IMR-90 (cell line): Measurements from ENCODE around the gene PI16. TPM values are rescaled to one million over a fixed set of nuclear protein-coding genes. Genes with fewer than 3 reads are reported as not detected.
A peak's percentile ranks its signal among the peaks of the same experiment; 100 is the strongest.

ENCODE experiments used
- ATAC-seq: fragments of 200-7000 bp; cut with Tn5 transposase; 2 replicates; pipeline ENCODE4 v1.9.1; 2020; ENCODE audit warnings: low read depth, mild to moderate bottlenecking, moderate library complexity
- BruUV-seq: library from RNA; stranded (reverse); fragments of 400-500 nt; replicated peaks from 2 replicates; lab custom pipeline; 2021; lab: Mats Ljungman, UMichigan
- CTCF ChIA-PET: fragments of 300-600 bp; formaldehyde crosslinking; extraction: SDS; loops from one replicate; lab custom pipeline; 2021; ENCODE audit warnings: antibody characterized with exemption; lab: Yijun Ruan, JAX
- POLR2A ChIA-PET: fragments of 300-600 bp; sonication (Branson Sonifier 250); formaldehyde crosslinking; loops from one replicate; lab custom pipeline; 2022; ENCODE audit warnings: antibody characterized with exemption; ENCODE audit not compliant: unreplicated experiment; lab: Charles Lee
- DNase-seq: peaks from one replicate; pipeline ENCODE4 v3.0.0; 2013
- H2AFZ ChIP-seq: replicated peaks from 2 replicates; pipeline ENCODE3; 2013; ENCODE audit warnings: low read length, mild to moderate bottlenecking; ENCODE audit not compliant: poor library complexity
- H2AK5ac ChIP-seq: 2 replicates; pipeline ENCODE4 v1.6.1; 2013; ENCODE audit warnings: low read depth, low read length, inconsistent platforms
- H2AK9ac ChIP-seq: replicated peaks from 2 replicates; pipeline ENCODE3; 2013; ENCODE audit warnings: mild to moderate bottlenecking, low read depth, low read length, moderate library complexity; ENCODE audit not compliant: poor library complexity
- H2BK120ac ChIP-seq: 2 replicates; pipeline ENCODE4 v1.6.1; 2013; ENCODE audit warnings: low read depth, low read length, inconsistent platforms
- H2BK15ac ChIP-seq: 3 replicates; pipeline ENCODE4 v1.6.1; 2013; ENCODE audit warnings: low read depth, low read length, inconsistent platforms
- H2BK20ac ChIP-seq: 2 replicates; pipeline ENCODE4 v1.6.1; 2013; ENCODE audit warnings: low read depth, mild to moderate bottlenecking, inconsistent platforms, low read length, moderate library complexity
- H2BK5ac ChIP-seq: 2 replicates; pipeline ENCODE4 v1.6.1; 2013; ENCODE audit warnings: mild to moderate bottlenecking, low read depth, low read length, inconsistent platforms; ENCODE audit not compliant: poor library complexity, severe bottlenecking
- H3K14ac ChIP-seq: replicated peaks from 2 replicates; pipeline ENCODE4 v1.6.1; 2013; ENCODE audit warnings: low read depth, low read length, inconsistent platforms
- H3K18ac ChIP-seq: 2 replicates; pipeline ENCODE4 v1.6.1; 2013; ENCODE audit warnings: low read depth, low read length, control low read depth
- H3K23ac ChIP-seq: 2 replicates; pipeline ENCODE4 v1.6.1; 2013; ENCODE audit warnings: low read depth, low read length, inconsistent platforms
- H3K27ac ChIP-seq: 2 replicates; pipeline ENCODE4 v1.5.1; 2013; ENCODE audit warnings: mild to moderate bottlenecking, control low read depth, low read length; ENCODE audit not compliant: insufficient read depth
- H3K27me3 ChIP-seq: 2 replicates; pipeline ENCODE4 v1.6.1; 2013; ENCODE audit warnings: low read length; ENCODE audit not compliant: control insufficient read depth, insufficient read depth
- H3K36me3 ChIP-seq: 2 replicates; pipeline ENCODE4 v1.6.1; 2013; ENCODE audit warnings: low read length, mixed read lengths; ENCODE audit not compliant: control insufficient read depth, insufficient read depth
- H3K4ac ChIP-seq: 2 replicates; pipeline ENCODE4 v1.6.1; 2013; ENCODE audit warnings: low read depth, low read length, inconsistent platforms
- H3K4me1 ChIP-seq: 2 replicates; pipeline ENCODE4 v1.6.1; 2013; ENCODE audit warnings: low read length, mixed read lengths; ENCODE audit not compliant: control insufficient read depth, insufficient read depth
- H3K4me2 ChIP-seq: 2 replicates; pipeline ENCODE4 v1.6.1; 2013; ENCODE audit warnings: low read depth, mild to moderate bottlenecking, control low read depth, low read length, moderate library complexity
- H3K4me3 ChIP-seq: 2 replicates; pipeline ENCODE4 v1.5.1; 2013; ENCODE audit warnings: low read depth, mild to moderate bottlenecking, control low read depth, low read length, moderate library complexity; ENCODE audit not compliant: insufficient read depth
- H3K56ac ChIP-seq: 2 replicates; pipeline ENCODE4 v1.6.1; 2013; ENCODE audit warnings: low read length, inconsistent platforms; ENCODE audit not compliant: insufficient read depth; ENCODE audit errors: extremely low read depth
- H3K79me1 ChIP-seq, 2 experiments: 2 replicates each; pipeline ENCODE4 v1.6.1; 2013; ENCODE audit warnings: low read length in 2 of 2, inconsistent platforms in 1 of 2, low read depth in 1 of 2
- H3K9ac ChIP-seq: 2 replicates; pipeline ENCODE4 v1.6.1; 2013; ENCODE audit warnings: low read depth, low read length, control low read depth
- H3K9me1 ChIP-seq: 2 replicates; pipeline ENCODE4 v1.6.1; 2013; ENCODE audit warnings: low read length, inconsistent platforms; ENCODE audit not compliant: insufficient read depth
- H3K9me3 ChIP-seq: 2 replicates; pipeline ENCODE4 v1.6.1; 2013; ENCODE audit warnings: low read length; ENCODE audit not compliant: control insufficient read depth, insufficient read depth
- H4K20me1 ChIP-seq: 2 replicates; pipeline ENCODE4 v1.6.1; 2013; ENCODE audit warnings: low read length, inconsistent platforms; ENCODE audit not compliant: insufficient read depth
- H4K5ac ChIP-seq: 2 replicates; pipeline ENCODE4 v1.6.1; 2013; ENCODE audit warnings: mild to moderate bottlenecking, low read depth, low read length, control low read depth
- H4K8ac ChIP-seq, 2 experiments: 2 replicates each; pipeline ENCODE4 v1.6.1; 2013; ENCODE audit warnings: low read depth in 2 of 2, low read length in 2 of 2, control low read depth in 1 of 2, inconsistent platforms in 1 of 2
- H4K91ac ChIP-seq: 2 replicates; pipeline ENCODE4 v1.6.1; 2013; ENCODE audit warnings: low read depth, low read length, inconsistent platforms; ENCODE audit not compliant: insufficient read depth
- POLR2A ChIP-seq: IDR thresholded peaks from 2 replicates; pipeline ENCODE4 v1.6.1; 2012; ENCODE audit warnings: mild to moderate bottlenecking, low read depth, low read length
- SMC3 ChIP-seq: fragments of 150-350 bp; IDR thresholded peaks from 2 replicates; pipeline ENCODE4 v1.6.1; 2016; ENCODE audit warnings: low read depth, mild to moderate bottlenecking, antibody characterized with exemption, low read length, moderate library complexity
- WGBS, 2 experiments: methylation state at CpG; one replicate each; pipeline versions ENCODE4 v1.1.5 to v1.1.7; 2013; ENCODE audit warnings: missing lambda C conversion rate in 2 of 2; ENCODE audit not compliant: insufficient read length in 1 of 2; ENCODE audit errors: extremely low coverage in 2 of 2; 5-methylcytosine and 5-hydroxymethylcytosine counted together
- dilution Hi-C: fragments of 300-500 bp; cut with HindIII; formaldehyde crosslinking; loops from one replicate; pipeline ENCODE4 v1.14.3; 2018; ENCODE audit warnings: low sequenced_read_pairs; ENCODE audit not compliant: unreplicated experiment
- in situ Hi-C: fragments of 300-500 bp; cut with MboI; formaldehyde crosslinking; loops from 3 replicates; pipeline ENCODE4 v1.14.3; 2019; ENCODE audit warnings: low sequenced_read_pairs, inconsistent platforms, mixed read lengths
- intact Hi-C: fragments of 100-400 bp; cut with micrococcal nuclease; formaldehyde crosslinking; loops from 2 replicates; pipeline ENCODE4 v1.10.0; 2022
- polyA plus RNA-seq, 3 experiments: library from polyadenylated mRNA; depleted of rRNA; stranded (reverse); fragments of >200 nt; gene quantifications; 2 replicates each; pipeline ENCODE4 v1.2.3, GENCODE V29; 2012; ENCODE audit warnings: low replicate concordance in 1 of 3
- total RNA-seq: library from RNA; depleted of rRNA; stranded (reverse); fragments of >200 nt; gene quantifications from 2 replicates; pipeline ENCODE4 v1.2.3, GENCODE V29; 2012

PI16 gene
- total and polyA plus RNA-seq, 2 of the 4 experiments (the other 2 are of a cell fraction) = 0.21 TPM; not detected in 1

GRCh38 chr6:37007340-37008043 is 53.0 kb downstream of the PI16 start:
- BruUV-seq = no TSS peak
- WGBS, 2 experiments = 94% methylated on average over 2 of the region's 12 CpGs; no CpG with 5 or more reads in 1 of the 2 experiments
- H4K8ac ChIP-seq = no peak overlapping the region
- H4K20me1 ChIP-seq = no peaks in the 10 kb centered on the region
- no peak overlapping the region for H4K91ac ChIP-seq
- H2AFZ ChIP-seq = peak overlapping the region; percentile 46
- H2BK5ac ChIP-seq = no peak overlapping the region
- H4K5ac ChIP-seq = no peak overlapping the region
- ATAC-seq = no peak
- peaks cover 2% of the 10 kb centered on the region; the same call in 1 of the 2 replicates for H3K4me1 ChIP-seq
- H3K4ac ChIP-seq = no peak overlapping the region; the same call in 1 of the 2 replicates
- ChIA-PET CTCF (interaction anchor here (2.7 kb wide), 1 partner anchor 10 kb away, joined by 13 read pairs; no protein-coding TSS in a partner anchor), POLR2A (no interaction called here)
- no peaks in the 10 kb centered on the region for H3K79me1 ChIP-seq
- no peak overlapping the region for H2BK20ac ChIP-seq
- H3K56ac ChIP-seq = no peak overlapping the region
- H3K9me3 ChIP-seq = 0 out of 2 replicates have a peak, but pooled peaks cover 2% of the 10 kb centered on the region
- no peak overlapping the region for H3K27ac ChIP-seq
- in situ Hi-C loops = no loop called here
- no peak overlapping the region for H3K4me2 ChIP-seq
- no peak for DNase-seq
- peak overlapping the region; percentile 85 for H2AK9ac ChIP-seq
- no peak overlapping the region for H3K4me3 ChIP-seq
- no peak overlapping the region for H2BK15ac ChIP-seq
- no peak overlapping the region; the same call in 1 of the 2 replicates for H3K14ac ChIP-seq
- H3K27me3 ChIP-seq = peaks cover 6% of the 10 kb centered on the region; the same call in 1 of the 2 replicates
- no peak overlapping the region for H3K9ac ChIP-seq
- H2BK120ac ChIP-seq = no peak overlapping the region
- TF ChIP-seq SMC3 (no peak), POLR2A (no peak)
- H3K36me3 ChIP-seq = no peaks in the 10 kb centered on the region
- H3K9me1 ChIP-seq = peaks cover 2% of the 10 kb centered on the region; the same call in 1 of the 2 replicates
- no peak overlapping the region for H2AK5ac ChIP-seq
- no peak overlapping the region; the same call in 1 of the 2 replicates for H3K23ac ChIP-seq
- dilution Hi-C loops = no loop called here
- H3K18ac ChIP-seq = no peak overlapping the region
- intact Hi-C loops = no loop called here
